ENCODE results near the gene OGT.
"Not testable (repeated sequence)": the region's sequence is repeated elsewhere in the genome, so short reads cannot be mapped to it uniquely, and the experiment has no call there.

OGT gene

GRCh38 chrX:71599965-71600364 is 67.1 kb downstream of the OGT start:
- DNase-seq, result no peak

DNA sequence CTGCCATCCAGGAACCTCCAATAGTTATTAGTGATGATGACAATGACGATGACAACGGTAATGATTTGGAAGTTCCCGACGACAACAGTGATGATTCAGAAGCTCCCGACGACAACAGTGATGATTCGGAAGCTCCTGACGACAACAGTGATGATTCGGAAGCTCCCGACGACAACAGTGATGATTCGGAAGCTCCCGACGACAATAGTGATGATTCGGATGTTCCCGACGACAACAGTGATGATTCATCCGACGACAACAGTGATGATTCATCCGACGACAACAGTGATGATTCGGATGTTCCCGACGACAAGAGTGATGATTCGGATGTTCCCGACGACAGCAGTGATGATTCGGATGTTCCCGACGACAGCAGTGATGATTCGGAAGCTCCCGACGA is 70.7 kb downstream of the OGT start:
- DNase-seq, result no peak

GRCh38 chrX:71604141-71604540 is 71.2 kb downstream of the OGT start:
- no peak for DNase-seq

- no peak for DNase-seq
Observed at GRCh38 chrX:71604796-71605568, 72.1 kb downstream of the OGT start.

DNA sequence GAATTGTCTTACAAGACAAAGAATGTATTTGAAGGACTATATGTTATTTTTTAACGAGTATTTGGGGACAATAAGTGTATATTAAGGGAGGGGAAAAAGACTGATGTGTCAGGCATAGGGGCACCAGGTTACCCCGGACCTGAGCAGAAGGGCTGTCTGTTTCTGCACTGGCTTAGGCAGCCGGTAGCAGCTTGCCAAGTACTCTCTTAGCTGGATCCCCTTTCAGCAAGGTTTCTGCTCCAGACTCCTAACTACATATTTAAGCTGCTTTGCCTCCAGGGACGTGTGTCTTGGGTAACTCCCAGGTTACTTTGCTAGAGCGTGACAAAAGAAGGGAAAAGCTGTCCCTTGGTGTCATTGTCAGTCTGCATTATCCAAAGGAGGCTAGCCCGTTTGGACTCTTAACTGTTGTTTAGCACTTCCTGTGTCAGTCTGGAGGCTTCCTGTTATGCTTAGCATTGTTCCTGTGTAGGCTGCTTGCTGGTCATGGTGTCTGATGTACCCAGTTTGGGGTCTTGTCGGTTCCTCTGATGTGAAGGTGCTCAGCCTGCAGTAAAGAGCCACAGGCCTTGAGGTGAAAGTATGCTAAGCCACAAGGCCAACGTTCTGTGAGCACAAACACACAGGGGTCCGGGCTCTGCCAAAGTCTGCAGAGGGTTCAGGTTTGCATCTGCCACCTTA is 73.8 kb downstream of the OGT start:
- no peak for DNase-seq

GRCh38 chrX:71607488-71607887 is 74.6 kb downstream of the OGT start:
- DNase-seq, result no peak

DNA sequence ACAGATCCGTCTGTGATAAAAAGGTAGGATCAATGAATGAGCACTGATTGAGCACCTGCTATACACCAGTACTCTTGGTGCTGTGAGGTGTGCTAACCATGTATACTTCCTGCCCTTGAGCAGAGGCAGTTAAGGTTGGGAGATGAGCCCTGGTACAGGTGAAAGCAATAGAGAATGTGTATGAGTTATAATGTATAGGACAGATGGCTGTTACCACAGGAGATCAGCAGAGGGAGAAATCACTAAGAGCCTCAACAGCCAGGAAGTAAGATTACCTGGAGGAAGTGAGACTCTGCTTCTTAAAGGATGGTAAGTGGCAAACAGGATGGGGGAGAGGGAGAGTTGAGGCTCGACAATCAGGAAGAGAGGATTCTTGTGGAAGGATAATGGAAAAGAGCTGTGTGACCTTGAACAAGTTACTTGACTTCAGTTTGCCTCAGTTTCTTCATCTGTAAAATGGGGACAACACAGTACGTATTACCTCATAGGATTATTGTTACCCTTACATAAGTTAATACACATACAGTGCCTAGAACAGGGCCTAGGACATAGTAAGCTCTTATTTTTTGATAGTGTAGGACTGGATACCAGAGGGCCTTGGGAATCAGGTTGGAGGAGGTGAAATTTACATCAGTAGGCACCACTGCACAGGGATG is 76.3 kb downstream of the OGT start:
- DNase-seq, result no peak

GRCh38 chrX:71611736-71612135 is 78.8 kb downstream of the OGT start:
- DNase-seq, result not testable (repeated sequence)

DNA sequence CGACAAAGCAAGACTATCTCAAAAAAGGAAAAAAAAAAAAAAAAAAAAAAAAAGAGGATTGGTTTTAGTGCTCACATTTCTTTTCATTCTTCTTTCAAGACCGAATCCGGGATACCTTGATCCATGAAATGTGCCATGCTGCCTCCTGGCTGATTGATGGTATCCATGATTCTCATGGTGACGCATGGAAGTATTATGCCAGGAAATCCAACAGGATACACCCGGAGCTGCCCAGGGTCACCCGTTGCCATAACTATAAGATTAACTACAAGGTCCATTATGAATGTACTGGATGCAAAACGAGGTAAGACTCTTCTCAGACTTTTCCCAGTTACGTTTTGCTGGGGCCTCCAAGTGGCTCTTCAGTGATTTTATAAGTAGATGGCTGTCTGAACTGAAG is 79.4 kb downstream of the OGT start:
- DNase-seq, result no peak

GRCh38 chrX:71615056-71615455 is 82.2 kb downstream of the OGT start:
- DNase-seq, result no peak

DNA sequence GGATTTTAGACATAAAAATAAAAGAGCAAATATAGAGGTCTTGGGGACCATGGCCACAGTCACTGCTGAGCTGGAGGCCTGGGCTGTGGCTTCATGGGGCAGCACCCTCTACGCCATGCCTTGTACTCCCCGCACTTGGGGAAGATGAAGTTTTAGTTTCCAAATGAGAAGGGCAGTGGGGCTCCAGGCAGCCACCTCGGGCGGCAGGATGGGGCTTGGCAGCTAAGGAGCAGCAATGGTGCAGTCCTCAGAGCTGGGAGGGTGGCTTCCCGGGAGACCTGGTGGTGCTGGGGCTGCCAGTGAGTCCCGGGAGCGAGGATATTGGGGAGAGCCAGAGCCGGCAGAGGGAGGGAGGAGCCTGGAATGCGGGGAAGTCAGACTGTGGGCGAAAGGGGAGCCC is 83.0 kb downstream of the OGT start:
- peak; percentile 33 for DNase-seq

DNA sequence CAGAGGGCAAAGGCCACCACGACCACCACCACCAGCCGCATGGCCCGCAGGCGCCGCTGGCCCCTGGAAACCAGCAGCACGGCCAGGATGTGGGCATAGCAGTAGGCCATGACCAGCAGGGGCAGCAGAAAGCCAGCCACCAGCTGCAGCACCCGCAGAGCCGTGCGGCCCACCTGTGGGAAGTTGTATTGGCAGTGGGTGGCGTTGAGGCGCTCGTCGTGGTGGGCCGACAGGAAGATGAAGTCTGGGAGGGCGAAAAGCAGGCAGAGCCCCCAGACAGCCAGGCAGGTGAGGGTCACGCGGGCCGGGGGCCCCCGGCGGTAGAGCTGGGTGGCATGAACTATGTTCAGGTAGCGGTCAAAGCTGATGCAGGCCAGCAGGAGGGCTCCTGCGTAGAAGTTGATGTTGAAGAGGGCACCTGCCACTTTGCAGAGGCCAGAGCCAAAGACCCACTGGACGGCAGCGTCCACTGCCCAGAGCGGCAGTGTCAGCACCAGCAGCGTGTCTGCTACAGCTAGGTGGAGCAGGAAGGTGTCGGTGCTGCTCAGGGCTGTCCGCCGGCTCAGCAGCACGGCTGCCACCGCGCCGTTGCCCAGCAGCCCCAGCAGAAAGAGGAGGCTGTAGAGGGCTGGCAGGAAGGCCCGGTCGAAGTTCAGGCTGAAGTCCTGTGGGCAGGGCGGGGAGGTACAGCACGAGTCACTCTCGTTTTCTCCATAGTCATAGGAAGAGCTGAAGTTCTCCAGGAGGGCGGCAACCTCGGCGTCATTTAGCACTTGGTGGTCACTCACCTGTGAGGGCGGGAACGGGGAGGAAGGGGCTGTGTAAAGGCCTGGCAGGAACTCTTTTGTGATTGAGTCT is 84.0 kb downstream of the OGT start:
- peak; percentile 41 for DNase-seq

- no peak for DNase-seq
Observed at GRCh38 chrX:71617742-71618141, 84.8 kb downstream of the OGT start.

DNA sequence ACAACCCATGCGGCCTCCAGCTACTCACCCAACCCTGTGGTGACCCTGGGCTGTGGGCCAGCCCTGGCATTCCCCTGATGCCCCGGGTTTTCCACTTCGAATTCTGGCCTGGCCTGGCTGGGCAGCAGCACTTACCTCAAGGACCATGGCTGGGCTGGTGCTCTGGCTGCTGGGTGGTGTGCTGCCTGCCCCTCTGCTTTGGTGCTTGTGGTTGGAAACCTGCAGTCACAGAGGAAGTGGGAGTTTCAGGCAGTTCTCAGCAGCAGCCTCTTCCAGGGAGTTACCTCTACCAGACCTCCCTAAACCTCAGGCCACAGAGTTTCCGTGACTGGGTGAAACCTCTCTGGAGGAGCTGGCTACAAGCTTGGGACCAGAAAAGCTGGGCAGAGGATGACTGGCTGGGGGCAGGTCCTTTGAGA is 85.4 kb downstream of the OGT start, which contains the start of gene CXCR3:
Gene CXCR3 (minus strand): TSS at position 209 of the 419 bp plus-strand sequence. CDS start 62 bp downstream, at position 147.
- peak; percentile 53 for DNase-seq

GRCh38 chrX:71618787-71619186 is 85.9 kb downstream of the OGT start:
- peak; percentile 32 for DNase-seq

DNA sequence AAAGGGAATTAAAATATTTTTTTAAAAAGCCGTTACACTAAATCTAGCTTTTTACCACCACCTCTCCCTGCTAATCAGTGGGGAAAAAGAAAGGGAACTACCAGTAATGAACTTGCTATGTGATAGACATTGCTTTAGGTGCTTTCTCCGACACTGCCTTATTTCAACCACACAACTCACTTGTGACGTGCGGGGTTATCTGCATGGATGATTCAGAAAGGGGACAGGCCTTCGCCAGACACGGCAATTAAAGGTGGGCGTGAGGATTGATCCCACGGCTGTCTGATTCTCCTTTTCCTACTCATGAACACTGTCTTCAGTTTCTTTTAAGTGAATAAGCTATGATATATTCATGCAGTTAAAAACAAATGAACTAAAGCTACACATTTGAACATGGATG is 86.3 kb downstream of the OGT start:
- DNase-seq, result peak; percentile 36

DNA sequence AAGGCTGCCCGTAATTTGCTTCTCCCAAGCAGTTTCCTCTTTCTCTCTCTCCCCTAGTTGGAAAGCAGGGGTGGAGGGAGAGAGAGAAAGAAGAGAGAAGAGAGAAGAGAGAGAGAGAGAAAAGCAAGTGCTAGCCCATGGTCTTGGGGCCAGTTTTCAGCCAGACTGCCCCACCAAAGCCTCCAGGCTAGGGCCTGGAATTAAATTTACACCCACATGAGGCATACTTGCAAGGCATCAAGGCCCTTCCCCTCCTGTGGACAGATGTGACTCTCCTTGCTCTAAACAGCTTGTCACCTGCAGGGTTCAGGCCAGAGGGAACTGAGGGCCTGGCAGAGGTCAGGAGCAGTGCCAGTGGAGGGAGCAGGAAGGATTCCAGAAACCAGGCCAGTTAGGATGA is 87.1 kb downstream of the OGT start:
- DNase-seq, result no peak

- no peak for DNase-seq
Observed at GRCh38 chrX:71621603-71622002, 88.7 kb downstream of the OGT start.

DNA sequence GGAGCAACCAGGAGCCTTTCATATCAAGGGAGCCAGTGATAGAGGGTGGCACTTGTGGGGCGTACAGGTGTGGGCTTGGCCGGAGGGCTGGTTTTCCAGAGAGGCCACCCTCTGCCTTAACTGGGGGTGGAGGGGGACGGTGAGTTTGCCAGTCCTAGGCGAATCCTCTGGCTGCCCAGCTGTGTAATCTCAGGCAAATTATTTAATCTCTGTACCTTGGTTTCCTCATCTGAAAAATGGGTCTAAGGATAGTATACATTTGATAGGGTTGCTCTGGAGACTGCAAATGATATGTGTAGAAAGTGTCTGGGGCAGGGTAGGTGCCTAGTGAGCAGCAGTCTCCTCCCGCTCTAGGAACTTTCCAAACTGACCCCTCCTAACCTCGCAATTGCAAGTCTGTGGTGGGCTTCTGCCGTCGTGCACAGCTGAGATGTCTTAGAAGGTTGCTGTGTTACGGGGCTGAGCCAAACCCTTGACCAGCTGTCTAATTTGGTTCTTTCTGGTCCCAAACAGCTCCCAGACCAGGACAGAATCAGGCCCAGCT is 89.2 kb downstream of the OGT start:
- no peak for DNase-seq

- DNase-seq, result peak; percentile 64
Observed at GRCh38 chrX:71622576-71623450, 89.9 kb downstream of the OGT start.

DNA sequence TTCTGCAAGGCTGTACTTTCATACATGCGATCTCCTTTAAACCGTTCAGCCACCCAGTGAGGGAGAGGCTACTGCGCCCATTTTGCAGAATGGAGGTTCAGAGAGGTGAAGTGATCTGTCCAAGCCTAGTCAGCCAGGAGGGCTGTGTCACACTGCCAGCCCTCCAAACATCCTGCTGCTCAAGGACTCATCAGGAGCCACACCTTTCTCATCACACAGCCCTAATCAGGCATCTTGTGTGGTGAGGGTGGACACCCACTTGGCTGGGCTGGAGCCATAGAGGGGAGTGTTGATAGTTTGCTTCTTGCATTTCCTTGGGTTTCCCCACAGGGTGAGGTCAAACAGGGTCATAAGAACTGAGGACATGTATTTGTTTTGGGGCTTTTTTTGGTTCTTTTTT is 90.8 kb downstream of the OGT start:
- DNase-seq, result no peak

DNA sequence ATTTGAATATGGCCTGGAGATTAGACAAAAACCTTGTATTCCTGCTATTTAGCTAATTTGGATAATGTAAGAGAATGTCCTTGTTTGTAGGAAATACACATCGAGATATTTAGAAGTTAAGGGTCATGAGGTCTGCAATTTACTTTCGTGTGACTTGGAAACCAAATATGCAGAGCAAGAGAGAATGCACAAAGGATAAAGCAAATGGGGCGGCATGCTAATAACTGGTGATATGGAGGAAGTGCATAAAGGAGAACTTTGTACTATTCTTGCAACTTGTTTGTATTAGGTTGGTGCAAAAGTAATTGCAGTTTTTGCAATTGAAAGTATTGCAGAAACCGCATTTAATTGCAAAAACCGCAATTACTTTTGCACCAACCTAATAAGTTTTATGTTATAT is 92.6 kb downstream of the OGT start:
- DNase-seq, result no peak

Data from activated CD4-positive, CD25-positive, alpha-beta regulatory T cell treated with anti-CD3 and anti-CD28 coated beads, Interleukin-2, amount 50 U/mL, for 72 hours (primary cell).